Dermis microvascular lymphatic vessel endothelial cell (primary cell): ENCODE results near the gene NIN. TPM values are rescaled to one million over a fixed set of nuclear protein-coding genes. Genes with fewer than 3 reads are reported as not detected.

Experiments
- DNase-seq, 2 donors: peaks; one replicate each; pipeline versions ENCODE4 v3.0.0 to v3.0.0-alpha.2; 2010; ENCODE audit warnings: low read depth in 2 of 2
- total RNA-seq: library from RNA; depleted of rRNA; stranded (reverse); fragments of >200 nt; gene quantifications from 2 replicates; pipeline ENCODE4 v1.2.1, GENCODE V29; 2014

Gene NIN
- total RNA-seq: 20.1 and 21.4 TPM in 2 replicates

GRCh38 chr14:50830932-50831725, at the start of gene NIN:
Gene NIN, minus strand, starts transcription at chr14:50831162. Its CDS starts 9,106 bp downstream, at chr14:50822056.
- peak; percentile 24 to 83 for DNase-seq

- DNase-seq: no peak
Measured at GRCh38 chr14:50875359-50876070, 44.6 kb upstream of the NIN start.

- DNase-seq: no peak
Measured at GRCh38 chr14:50874757-50875156, 43.8 kb upstream of the NIN start.

- peak in 1 of 2 donors; percentile 6 for DNase-seq
Measured at GRCh38 chr14:50871914-50872732, 41.2 kb upstream of the NIN start, which contains the start of gene ABHD12B. Gene ABHD12B, plus strand, starts transcription at chr14:50872053. Its CDS starts 122 bp downstream, at chr14:50872175.

GRCh38 chr14:50871228-50871627, 40.3 kb upstream of the NIN start:
- no peak for DNase-seq

GRCh38 chr14:50865391-50866076, 34.6 kb upstream of the NIN start:
- DNase-seq: peak in 1 of 2 donors; percentile 20

- DNase-seq: no peak
Measured at GRCh38 chr14:50864946-50865345, 34.0 kb upstream of the NIN start.

- DNase-seq: no peak
Measured at GRCh38 chr14:50864237-50864636, 33.3 kb upstream of the NIN start.

GRCh38 chr14:50862036-50862570, 31.1 kb upstream of the NIN start:
- DNase-seq: no peak

- DNase-seq: peak; percentile 72 to 85
Measured at GRCh38 chr14:50860478-50861086, 29.6 kb upstream of the NIN start.

GRCh38 chr14:50859296-50859624, 28.3 kb upstream of the NIN start:
- no peak for DNase-seq

GRCh38 chr14:50856660-50857059, 25.7 kb upstream of the NIN start:
- no peak for DNase-seq

- DNase-seq: no peak
Measured at GRCh38 chr14:50855558-50855957, 24.6 kb upstream of the NIN start.

- DNase-seq: no peak
Measured at GRCh38 chr14:50854521-50854920, 23.6 kb upstream of the NIN start.

GRCh38 chr14:50853891-50854290, 22.9 kb upstream of the NIN start:
- DNase-seq: no peak

GRCh38 chr14:50846226-50846880, 15.4 kb upstream of the NIN start:
- DNase-seq: no peak

GRCh38 chr14:50845166-50845565, 14.2 kb upstream of the NIN start:
- DNase-seq: no peak

- no peak for DNase-seq
Measured at GRCh38 chr14:50844391-50844790, 13.4 kb upstream of the NIN start.

GRCh38 chr14:50839691-50840090, 8.7 kb upstream of the NIN start:
- no peak for DNase-seq

- peak in 1 of 2 donors; percentile 21 for DNase-seq
Measured at GRCh38 chr14:50839048-50839447, 8.1 kb upstream of the NIN start.
